ENCODE data around the gene SMCHD1.

DNA sequence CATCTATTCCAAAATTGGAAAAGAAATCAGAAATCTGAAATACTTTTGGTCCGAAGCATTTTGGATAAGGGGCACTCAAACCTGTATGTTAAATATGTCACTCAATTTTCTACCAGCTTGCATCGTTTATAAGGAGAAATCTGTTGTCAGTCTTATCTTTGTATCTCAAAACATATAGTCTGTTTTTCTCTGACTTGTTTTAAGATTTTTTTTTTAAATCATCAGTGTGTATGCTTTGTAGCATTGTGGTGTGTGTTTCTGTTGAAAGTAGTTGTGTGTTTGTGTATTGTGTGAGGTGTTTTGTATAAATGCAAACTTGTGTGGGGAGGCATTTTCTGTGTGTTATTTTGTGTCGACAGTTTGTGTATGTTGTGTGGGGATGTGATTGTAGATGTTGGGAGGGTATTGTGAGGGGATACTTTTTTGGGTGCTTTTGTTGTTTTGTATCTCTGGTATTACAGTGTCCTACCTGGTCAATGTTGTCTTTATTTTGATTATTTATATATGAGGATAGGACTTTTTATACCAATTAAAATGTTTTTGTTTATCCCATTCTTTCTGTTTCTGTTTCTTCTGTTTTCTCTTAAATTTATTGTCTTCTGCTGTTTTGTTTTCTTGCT lies 30.9 kb downstream of the SMCHD1 start:
- TF ChIP-seq NFE2L2 (conservative IDR thresholded peaks at IDR 0.05; ENCODE audit: low read length) (no peak), KDM5A (IDR thresholded peaks at IDR 0.05) (no peak), POLR2A (IDR thresholded peaks at IDR 0.05; ENCODE audit: low read length) (no peak), EP300 (IDR thresholded peaks at IDR 0.05) (no peak), NR3C1 (IDR thresholded peaks at IDR 0.05) (no peak), KDM1A (IDR thresholded peaks at IDR 0.05; ENCODE audit: low read depth) (no peak), RFX5 (IDR thresholded peaks at IDR 0.05) (no peak)
- TF ChIP-seq, protein P1, sequence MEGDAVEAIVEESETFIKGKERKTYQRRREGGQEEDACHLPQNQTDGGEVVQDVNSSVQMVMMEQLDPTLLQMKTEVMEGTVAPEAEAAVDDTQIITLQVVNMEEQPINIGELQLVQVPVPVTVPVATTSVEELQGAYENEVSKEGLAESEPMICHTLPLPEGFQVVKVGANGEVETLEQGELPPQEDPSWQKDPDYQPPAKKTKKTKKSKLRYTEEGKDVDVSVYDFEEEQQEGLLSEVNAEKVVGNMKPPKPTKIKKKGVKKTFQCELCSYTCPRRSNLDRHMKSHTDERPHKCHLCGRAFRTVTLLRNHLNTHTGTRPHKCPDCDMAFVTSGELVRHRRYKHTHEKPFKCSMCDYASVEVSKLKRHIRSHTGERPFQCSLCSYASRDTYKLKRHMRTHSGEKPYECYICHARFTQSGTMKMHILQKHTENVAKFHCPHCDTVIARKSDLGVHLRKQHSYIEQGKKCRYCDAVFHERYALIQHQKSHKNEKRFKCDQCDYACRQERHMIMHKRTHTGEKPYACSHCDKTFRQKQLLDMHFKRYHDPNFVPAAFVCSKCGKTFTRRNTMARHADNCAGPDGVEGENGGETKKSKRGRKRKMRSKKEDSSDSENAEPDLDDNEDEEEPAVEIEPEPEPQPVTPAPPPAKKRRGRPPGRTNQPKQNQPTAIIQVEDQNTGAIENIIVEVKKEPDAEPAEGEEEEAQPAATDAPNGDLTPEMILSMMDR (IDR thresholded peaks at IDR 0.05): no peak
- TF ChIP-seq, protein P2, sequence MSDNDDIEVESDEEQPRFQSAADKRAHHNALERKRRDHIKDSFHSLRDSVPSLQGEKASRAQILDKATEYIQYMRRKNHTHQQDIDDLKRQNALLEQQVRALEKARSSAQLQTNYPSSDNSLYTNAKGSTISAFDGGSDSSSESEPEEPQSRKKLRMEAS (IDR thresholded peaks at IDR 0.05): no peak

Data from A549 (cell line).